Tibial nerve (tissue), 4 donors: ENCODE results near the gene LDAH. TPM values are rescaled to one million over a fixed set of nuclear protein-coding genes. Genes with fewer than 3 reads are reported as not detected.

Experiments
- DNase-seq, 2 donors: peaks; one replicate each; pipeline ENCODE4 v3.0.0-alpha.2; 2019; ENCODE audit warnings: low spot score in 2 of 2
- H3K27ac ChIP-seq, 4 donors: fragments of 200-600 bp; sonication (generic) in 3 of 4; one replicate each; pipeline ENCODE4 v1.5.1; 2017 to 2019; ENCODE audit warnings: mild to moderate bottlenecking in 1 of 4
- H3K27me3 ChIP-seq, 2 donors: fragments of 200-600 bp; sonication (generic) in 1 of 2; one replicate each; pipeline versions ENCODE4 v1.5.1 to v1.6.0; 2017 to 2019
- H3K36me3 ChIP-seq, 3 donors: fragments of 200-600 bp; sonication (generic); one replicate each; pipeline ENCODE4 v1.5.1; 2018 to 2019
- H3K4me1 ChIP-seq, 4 donors: fragments of 200-600 bp; sonication (generic) in 3 of 4; one replicate each; pipeline ENCODE4 v1.5.1; 2017 to 2019
- H3K4me3 ChIP-seq, 4 donors: fragments of 200-600 bp; sonication (generic) in 3 of 4; one replicate each; pipeline ENCODE4 v1.5.1; 2017 to 2019; ENCODE audit warnings: mild to moderate bottlenecking in 1 of 4, moderate library complexity in 1 of 4
- H3K9me3 ChIP-seq, 4 donors: fragments of 200-600 bp; sonication (generic) in 3 of 4; one replicate each; pipeline ENCODE4 v1.5.1; 2017 to 2019
- CTCF ChIP-seq, 5 experiments: fragments of 200-600 bp in 3 of 5; fragments of 450-650 bp in 2 of 5; sonication (generic) in 3 of 5; IDR thresholded peaks; one replicate each; pipeline ENCODE4 v1.5.1; 2016 to 2019; ENCODE audit warnings: antibody characterized with exemption in 5 of 5, mild to moderate bottlenecking in 3 of 5, moderate library complexity in 2 of 5
- EP300 ChIP-seq, 2 donors: sonication (generic); formaldehyde crosslinking; IDR thresholded peaks; one replicate each; pipeline ENCODE4 v1.6.1; 2017; ENCODE audit warnings: antibody characterized with exemption in 2 of 2, mild to moderate bottlenecking in 1 of 2
- POLR2A ChIP-seq, 2 donors: fragments of 450-650 bp; IDR thresholded peaks; one replicate each; pipeline ENCODE4 v1.6.1; 2017; ENCODE audit warnings: antibody characterized with exemption in 2 of 2, mild to moderate bottlenecking in 2 of 2, moderate library complexity in 2 of 2
- WGBS, 2 donors: methylation state at CpG; one replicate each; pipeline ENCODE4 v1.1.5; 2018; 5-methylcytosine and 5-hydroxymethylcytosine counted together
- total RNA-seq, 4 donors: library from RNA; depleted of rRNA; stranded (reverse); fragments of >200 nt; gene quantifications; one replicate each; pipeline ENCODE4 v1.1.0, GENCODE V29; 2016

LDAH gene
- total RNA-seq, 4 donors from 2014 or later = 13.4 to 27.1 (median 15.7) TPM

- H3K9me3 ChIP-seq = no peaks in the 10 kb centered on the region
- TF ChIP-seq EP300 (IDR thresholded peaks at IDR 0.05) (no peak), POLR2A (IDR thresholded peaks at IDR 0.05) (no peak), CTCF (IDR thresholded peaks at IDR 0.05) (no peak)
- no peaks in the 10 kb centered on the region for H3K27me3 ChIP-seq
- no peaks in the 10 kb centered on the region for H3K4me1 ChIP-seq
- H3K4me3 ChIP-seq = no peak overlapping the region
- no peaks in the 10 kb centered on the region for H3K36me3 ChIP-seq
- no peak overlapping the region for H3K27ac ChIP-seq
- DNase-seq = no peak
- WGBS, 2 donors = 85 to 87% methylated on average over 6 of the region's 6 CpGs
Observed at GRCh38 chr2:20852139-20852538, 29.2 kb upstream of the LDAH start.

- H3K9me3 ChIP-seq = no peaks in the 10 kb centered on the region
- DNase-seq = no peak
- WGBS, 2 donors = 80 to 92% methylated on average over 2 of the region's 2 CpGs
- no peak overlapping the region for H3K4me3 ChIP-seq
- H3K27ac ChIP-seq = no peak overlapping the region
- no peaks in the 10 kb centered on the region for H3K36me3 ChIP-seq
- peaks cover 0 to 3% of the 10 kb centered on the region in 2 donors for H3K27me3 ChIP-seq
- H3K4me1 ChIP-seq = no peaks in the 10 kb centered on the region
- TF ChIP-seq EP300 (IDR thresholded peaks at IDR 0.05) = no peak
- TF ChIP-seq POLR2A (IDR thresholded peaks at IDR 0.05) = no peak
Observed at GRCh38 chr2:20844246-20844645, 21.3 kb upstream of the LDAH start.

GRCh38 chr2:20839052-20839451 is 16.2 kb upstream of the LDAH start:
- Histone ChIP-seq H3K27ac (no peak overlapping the region), H3K9me3 (no peaks in the 10 kb centered on the region), H3K36me3 (no peaks in the 10 kb centered on the region), H3K27me3 (peaks cover 0 to 3% of the 10 kb centered on the region in 2 donors), H3K4me3 (no peak overlapping the region), H3K4me1 (no peaks in the 10 kb centered on the region)
- 71 to 89% methylated on average over 1 of the region's 1 CpG for WGBS, 2 donors
- DNase-seq = no peak
- TF ChIP-seq CTCF (IDR thresholded peaks at IDR 0.05) = no peak
- TF ChIP-seq POLR2A (IDR thresholded peaks at IDR 0.05) = no peak
- no peak for TF ChIP-seq EP300 (IDR thresholded peaks at IDR 0.05)

GRCh38 chr2:20838016-20838415 is 15.1 kb upstream of the LDAH start:
- Histone ChIP-seq H3K9me3 (no peaks in the 10 kb centered on the region), H3K36me3 (no peaks in the 10 kb centered on the region), H3K4me1 (no peaks in the 10 kb centered on the region), H3K4me3 (no peak overlapping the region), H3K27me3 (peaks cover 0 to 3% of the 10 kb centered on the region in 2 donors), H3K27ac (no peak overlapping the region)
- WGBS, 2 donors = 64 to 76% methylated on average over 2 of the region's 2 CpGs
- no peak for DNase-seq
- TF ChIP-seq EP300 (IDR thresholded peaks at IDR 0.05) (no peak), POLR2A (IDR thresholded peaks at IDR 0.05) (no peak), CTCF (IDR thresholded peaks at IDR 0.05) (no peak)

GRCh38 chr2:20836521-20836920 is 13.6 kb upstream of the LDAH start:
- H3K36me3 ChIP-seq = no peaks in the 10 kb centered on the region
- no peaks in the 10 kb centered on the region for H3K9me3 ChIP-seq
- H3K27ac ChIP-seq = no peak overlapping the region
- peaks cover 0 to 3% of the 10 kb centered on the region in 2 donors for H3K27me3 ChIP-seq
- no peak for TF ChIP-seq EP300 (IDR thresholded peaks at IDR 0.05)
- no peak for TF ChIP-seq POLR2A (IDR thresholded peaks at IDR 0.05)
- no peak for TF ChIP-seq CTCF (IDR thresholded peaks at IDR 0.05)
- no peak for DNase-seq
- H3K4me1 ChIP-seq = no peaks in the 10 kb centered on the region
- 58 to 63% methylated on average over 1 of the region's 1 CpG for WGBS, 2 donors
- no peak overlapping the region for H3K4me3 ChIP-seq

GRCh38 chr2:20834331-20834730 is 11.4 kb upstream of the LDAH start:
- no peak for DNase-seq
- H3K27ac ChIP-seq = no peak overlapping the region
- H3K9me3 ChIP-seq = no peaks in the 10 kb centered on the region
- no peaks in the 10 kb centered on the region for H3K4me1 ChIP-seq
- TF ChIP-seq EP300 (IDR thresholded peaks at IDR 0.05) = no peak
- TF ChIP-seq POLR2A (IDR thresholded peaks at IDR 0.05) = no peak
- TF ChIP-seq CTCF (IDR thresholded peaks at IDR 0.05) = no peak
- 64 to 85% methylated on average over 2 of the region's 2 CpGs for WGBS, 2 donors
- H3K27me3 ChIP-seq = peaks cover 0 to 7% of the 10 kb centered on the region in 2 donors
- H3K4me3 ChIP-seq = no peak overlapping the region
- H3K36me3 ChIP-seq = no peaks in the 10 kb centered on the region
